ENCODE measurements around the gene ZNF750. TPM values are rescaled to one million over a fixed set of nuclear protein-coding genes. Genes with fewer than 3 reads are reported as not detected.

Gene ZNF750
- total RNA-seq, 1 experiment from 2014 or later, result not detected

DNA sequence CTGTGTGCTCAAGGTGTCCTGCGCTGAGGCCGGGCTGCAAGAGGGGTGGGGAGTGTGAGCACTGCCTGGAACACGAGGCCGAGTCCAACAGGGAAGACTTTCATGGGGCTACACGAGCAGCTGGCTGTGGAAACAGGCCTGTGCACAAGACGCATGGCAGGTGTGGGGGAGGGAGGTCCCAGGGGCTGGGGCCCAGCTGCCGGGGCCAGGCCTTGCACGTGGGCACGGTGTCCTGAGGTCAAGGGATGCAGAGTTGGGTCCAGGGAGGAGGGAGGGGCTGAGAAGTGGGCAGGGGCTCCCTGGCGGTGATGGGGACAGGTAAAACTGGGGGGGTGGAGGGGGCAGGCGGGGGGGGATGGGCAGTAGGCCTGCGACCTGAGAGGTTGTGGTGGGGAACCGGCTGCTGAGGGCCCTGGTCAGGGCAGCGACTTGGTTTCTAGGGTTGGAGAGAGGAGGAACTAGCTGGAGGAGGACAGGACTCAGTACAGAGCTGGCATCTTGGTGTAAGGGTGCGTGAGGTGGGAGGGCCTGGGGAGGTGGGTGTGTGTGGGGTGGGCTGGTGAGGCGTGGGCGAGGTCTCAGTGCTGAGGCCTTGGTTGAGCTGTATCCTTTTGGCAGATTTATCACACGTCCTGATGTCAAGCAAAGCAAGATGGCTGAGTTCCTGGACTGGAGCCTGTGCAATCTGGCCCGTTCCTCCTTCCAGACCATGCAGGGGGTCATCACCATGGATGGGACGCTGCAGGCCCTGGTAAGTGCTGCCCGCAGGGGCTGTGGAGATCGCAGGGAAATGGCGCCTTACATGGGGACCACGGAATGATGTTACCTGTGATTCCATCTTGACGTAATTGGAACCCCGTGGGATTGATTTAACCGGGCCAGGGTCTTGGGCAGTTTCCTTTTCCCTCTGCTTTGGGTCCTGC is 58.6 kb downstream of the ZNF750 start:
- DNase-seq (ENCODE audit: low read depth, low spot score) (no peak), ATAC-seq (peak; percentile 68)
- Histone ChIP-seq H3K36me3 (ENCODE audit: control insufficient read depth, insufficient read depth, low read length) (peaks cover 9% of the 10 kb centered on the region), H3K27ac (ENCODE audit: low read length) (no peak overlapping the region), H3K27me3 (ENCODE audit: control insufficient read depth, insufficient read depth, low read length) (no peaks in the 10 kb centered on the region), H3K4me1 (ENCODE audit: control insufficient read depth, insufficient read depth, low read length) (no peaks in the 10 kb centered on the region), H3K4me3 (ENCODE audit: low read depth in 2 of 2, low read length in 2 of 2) (no peak overlapping the region), H3K9me3 (ENCODE audit: control insufficient read depth, insufficient read depth, low read depth, low read length) (no peaks in the 10 kb centered on the region)
- in situ Hi-C loops (cut with HindIII; ENCODE audit: low pct_unique_long_range_greater_than_20kb, low sequenced_read_pairs) (no loop called here), intact Hi-C loops (cut with micrococcal nuclease; ENCODE audit: unreplicated experiment) (no loop called here)
- ChIA-PET CTCF (interaction anchor here (0.6 to 1.9 kb wide), 3 partner anchors 113 to 187 kb away, joined by 4 to 9 read pairs (median 6); no protein-coding TSS in a partner anchor), POLR2A (interaction anchor here (0.6 kb wide), 1 partner anchor 141 kb away, joined by 16 read pairs; no protein-coding TSS in a partner anchor)
- TF ChIP-seq, protein P1, sequence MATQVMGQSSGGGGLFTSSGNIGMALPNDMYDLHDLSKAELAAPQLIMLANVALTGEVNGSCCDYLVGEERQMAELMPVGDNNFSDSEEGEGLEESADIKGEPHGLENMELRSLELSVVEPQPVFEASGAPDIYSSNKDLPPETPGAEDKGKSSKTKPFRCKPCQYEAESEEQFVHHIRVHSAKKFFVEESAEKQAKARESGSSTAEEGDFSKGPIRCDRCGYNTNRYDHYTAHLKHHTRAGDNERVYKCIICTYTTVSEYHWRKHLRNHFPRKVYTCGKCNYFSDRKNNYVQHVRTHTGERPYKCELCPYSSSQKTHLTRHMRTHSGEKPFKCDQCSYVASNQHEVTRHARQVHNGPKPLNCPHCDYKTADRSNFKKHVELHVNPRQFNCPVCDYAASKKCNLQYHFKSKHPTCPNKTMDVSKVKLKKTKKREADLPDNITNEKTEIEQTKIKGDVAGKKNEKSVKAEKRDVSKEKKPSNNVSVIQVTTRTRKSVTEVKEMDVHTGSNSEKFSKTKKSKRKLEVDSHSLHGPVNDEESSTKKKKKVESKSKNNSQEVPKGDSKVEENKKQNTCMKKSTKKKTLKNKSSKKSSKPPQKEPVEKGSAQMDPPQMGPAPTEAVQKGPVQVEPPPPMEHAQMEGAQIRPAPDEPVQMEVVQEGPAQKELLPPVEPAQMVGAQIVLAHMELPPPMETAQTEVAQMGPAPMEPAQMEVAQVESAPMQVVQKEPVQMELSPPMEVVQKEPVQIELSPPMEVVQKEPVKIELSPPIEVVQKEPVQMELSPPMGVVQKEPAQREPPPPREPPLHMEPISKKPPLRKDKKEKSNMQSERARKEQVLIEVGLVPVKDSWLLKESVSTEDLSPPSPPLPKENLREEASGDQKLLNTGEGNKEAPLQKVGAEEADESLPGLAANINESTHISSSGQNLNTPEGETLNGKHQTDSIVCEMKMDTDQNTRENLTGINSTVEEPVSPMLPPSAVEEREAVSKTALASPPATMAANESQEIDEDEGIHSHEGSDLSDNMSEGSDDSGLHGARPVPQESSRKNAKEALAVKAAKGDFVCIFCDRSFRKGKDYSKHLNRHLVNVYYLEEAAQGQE (IDR thresholded peaks at IDR 0.05; ENCODE audit: insufficient read depth in 1 of 2, low read depth in 2 of 2, low read length in 1 of 2), result no peak
- TF ChIP-seq SIN3A (IDR thresholded peaks at IDR 0.05; ENCODE audit: borderline replicate concordance, insufficient read depth, low read depth, low read length) (no peak), POLR2AphosphoS5 (IDR thresholded peaks at IDR 0.05; ENCODE audit: low read depth, low read length) (no peak)
- no TSS peak for BruUV-seq (replicated peaks)

DNA sequence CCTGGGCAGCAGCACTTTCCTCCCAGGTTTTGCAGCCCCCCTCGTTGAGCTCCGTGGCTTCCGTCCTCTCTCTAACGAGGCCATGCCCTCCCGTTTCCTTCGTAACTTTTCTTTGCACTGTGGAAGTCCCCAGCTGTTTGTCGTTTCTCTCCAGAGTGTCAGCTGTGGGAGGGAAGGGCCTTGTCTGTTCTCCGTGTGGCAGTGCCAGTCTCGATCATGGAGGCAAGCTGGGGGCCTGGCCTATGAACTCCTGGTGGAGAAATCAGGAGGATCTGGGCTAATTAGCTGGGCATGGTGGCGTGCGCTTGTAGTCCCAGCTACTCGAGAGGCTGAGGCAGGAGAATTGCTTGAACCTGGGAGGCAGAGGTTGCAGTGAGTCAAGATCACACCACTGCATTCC is 59.6 kb downstream of the ZNF750 start:
- Histone ChIP-seq H3K9me3 (ENCODE audit: control insufficient read depth, insufficient read depth, low read depth, low read length) (no peaks in the 10 kb centered on the region), H3K27ac (ENCODE audit: low read length) (no peak overlapping the region), H3K4me3 (ENCODE audit: low read depth in 2 of 2, low read length in 2 of 2) (no peak overlapping the region), H3K4me1 (ENCODE audit: control insufficient read depth, insufficient read depth, low read length) (no peaks in the 10 kb centered on the region), H3K36me3 (ENCODE audit: control insufficient read depth, insufficient read depth, low read length) (peaks cover 11% of the 10 kb centered on the region), H3K27me3 (ENCODE audit: control insufficient read depth, insufficient read depth, low read length) (no peaks in the 10 kb centered on the region)
- in situ Hi-C loops (cut with HindIII; ENCODE audit: low pct_unique_long_range_greater_than_20kb, low sequenced_read_pairs), result no loop called here
- DNase-seq (ENCODE audit: low read depth, low spot score) (no peak), ATAC-seq (no peak)
- ChIA-PET CTCF (interaction anchor here (1.9 kb wide), 1 partner anchor 112 kb away, joined by 9 read pairs; no protein-coding TSS in a partner anchor), POLR2A (no interaction called here)
- intact Hi-C loops (cut with micrococcal nuclease; ENCODE audit: unreplicated experiment), result no loop called here
- TF ChIP-seq, protein P2, sequence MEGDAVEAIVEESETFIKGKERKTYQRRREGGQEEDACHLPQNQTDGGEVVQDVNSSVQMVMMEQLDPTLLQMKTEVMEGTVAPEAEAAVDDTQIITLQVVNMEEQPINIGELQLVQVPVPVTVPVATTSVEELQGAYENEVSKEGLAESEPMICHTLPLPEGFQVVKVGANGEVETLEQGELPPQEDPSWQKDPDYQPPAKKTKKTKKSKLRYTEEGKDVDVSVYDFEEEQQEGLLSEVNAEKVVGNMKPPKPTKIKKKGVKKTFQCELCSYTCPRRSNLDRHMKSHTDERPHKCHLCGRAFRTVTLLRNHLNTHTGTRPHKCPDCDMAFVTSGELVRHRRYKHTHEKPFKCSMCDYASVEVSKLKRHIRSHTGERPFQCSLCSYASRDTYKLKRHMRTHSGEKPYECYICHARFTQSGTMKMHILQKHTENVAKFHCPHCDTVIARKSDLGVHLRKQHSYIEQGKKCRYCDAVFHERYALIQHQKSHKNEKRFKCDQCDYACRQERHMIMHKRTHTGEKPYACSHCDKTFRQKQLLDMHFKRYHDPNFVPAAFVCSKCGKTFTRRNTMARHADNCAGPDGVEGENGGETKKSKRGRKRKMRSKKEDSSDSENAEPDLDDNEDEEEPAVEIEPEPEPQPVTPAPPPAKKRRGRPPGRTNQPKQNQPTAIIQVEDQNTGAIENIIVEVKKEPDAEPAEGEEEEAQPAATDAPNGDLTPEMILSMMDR (IDR thresholded peaks at IDR 0.05), result no peak
- no TSS peak for BruUV-seq (replicated peaks)

DNA sequence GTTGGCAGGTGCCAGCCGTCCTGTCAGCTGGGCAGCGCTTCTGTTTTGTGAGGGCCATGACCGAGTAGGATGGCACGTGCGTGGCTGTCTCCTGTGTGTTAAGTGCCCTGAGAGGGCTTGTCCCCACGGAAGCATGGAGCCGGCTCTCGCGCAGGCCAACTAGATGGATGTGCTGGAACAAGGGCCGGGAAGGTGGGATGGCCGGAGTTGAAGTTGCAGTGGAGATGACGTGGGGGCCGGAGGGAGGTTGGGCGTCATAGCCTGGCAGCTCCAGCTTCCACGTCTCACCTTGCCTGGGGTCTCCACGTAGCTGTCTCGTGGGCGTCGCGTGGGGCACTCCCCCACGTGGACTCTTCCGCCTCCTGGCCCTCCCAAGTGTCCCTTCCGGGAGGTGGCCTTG is 60.3 kb downstream of the ZNF750 start:
- ATAC-seq, result no peak
- Histone ChIP-seq H3K36me3 (ENCODE audit: control insufficient read depth, insufficient read depth, low read length) (peaks cover 12% of the 10 kb centered on the region), H3K27ac (ENCODE audit: low read length) (no peak overlapping the region), H3K4me3 (ENCODE audit: low read depth in 2 of 2, low read length in 2 of 2) (no peak overlapping the region), H3K9me3 (ENCODE audit: control insufficient read depth, insufficient read depth, low read depth, low read length) (no peaks in the 10 kb centered on the region), H3K27me3 (ENCODE audit: control insufficient read depth, insufficient read depth, low read length) (no peaks in the 10 kb centered on the region), H3K4me1 (ENCODE audit: control insufficient read depth, insufficient read depth, low read length) (no peaks in the 10 kb centered on the region)
- TF ChIP-seq SIN3A (IDR thresholded peaks at IDR 0.05; ENCODE audit: borderline replicate concordance, insufficient read depth, low read depth, low read length), result no peak
- TF ChIP-seq, protein P2 (IDR thresholded peaks at IDR 0.05), result no peak
- no peak for TF ChIP-seq TCF7L2 (IDR thresholded peaks at IDR 0.05; ENCODE audit: low read depth, low read length)
- TF ChIP-seq POLR2AphosphoS5 (IDR thresholded peaks at IDR 0.05; ENCODE audit: low read depth, low read length), result no peak
- TF ChIP-seq, protein P1 (IDR thresholded peaks at IDR 0.05; ENCODE audit: insufficient read depth in 1 of 2, low read depth in 2 of 2, low read length in 1 of 2), result no peak
- intact Hi-C loops (cut with micrococcal nuclease; ENCODE audit: unreplicated experiment) (loop anchor here (5.0 kb wide), 1 partner anchor 112 kb away; no protein-coding TSS in a partner anchor), in situ Hi-C loops (cut with HindIII; ENCODE audit: low pct_unique_long_range_greater_than_20kb, low sequenced_read_pairs) (no loop called here)
- no TSS peak for BruUV-seq (replicated peaks)
- ChIA-PET POLR2A (no interaction called here), CTCF (no interaction called here)
- DNase-seq (ENCODE audit: low read depth, low spot score), result no peak

Data from Panc1 (cell line).